ENCODE results near the gene MOGAT3. TPM values are rescaled to one million over a fixed set of nuclear protein-coding genes. Genes with fewer than 3 reads are reported as not detected.

MOGAT3 gene
- total RNA-seq, 1 experiment from 2014 or later, result 0.15 TPM

GRCh38 chr7:101156277-101156676 is 44.6 kb downstream of the MOGAT3 start:
- no peak overlapping the region for H3K9ac ChIP-seq (ENCODE audit: extremely low read depth, insufficient read length, low read length)

More at GRCh38 chr7:101156277-101156676, 44.6 kb downstream of the MOGAT3 start:
- no peak overlapping the region for H2BK12ac ChIP-seq (ENCODE audit: insufficient read length, low read depth, low read length)
- H3K23me2 ChIP-seq (ENCODE audit: insufficient read length, low read depth, low read length, poor library complexity, severe bottlenecking), result peaks cover 6% of the 10 kb centered on the region
- no peak overlapping the region for H3K14ac ChIP-seq (ENCODE audit: insufficient read depth, low read length)
- H3K79me1 ChIP-seq (ENCODE audit: insufficient read depth, low read depth, low read length, poor library complexity, severe bottlenecking), result no peaks in the 10 kb centered on the region
- no peak overlapping the region for H3K4me2 ChIP-seq (ENCODE audit: insufficient read depth, insufficient read length, low read length)
- no peak overlapping the region for H3K27ac ChIP-seq (ENCODE audit: insufficient read length, low read depth, low read length)
- no peak overlapping the region for H2AK5ac ChIP-seq (ENCODE audit: insufficient read length, low read length)
- H3K4ac ChIP-seq (ENCODE audit: low read depth, low read length), result no peak overlapping the region
- DNase-seq, result no peak
- TF ChIP-seq, protein P1, sequence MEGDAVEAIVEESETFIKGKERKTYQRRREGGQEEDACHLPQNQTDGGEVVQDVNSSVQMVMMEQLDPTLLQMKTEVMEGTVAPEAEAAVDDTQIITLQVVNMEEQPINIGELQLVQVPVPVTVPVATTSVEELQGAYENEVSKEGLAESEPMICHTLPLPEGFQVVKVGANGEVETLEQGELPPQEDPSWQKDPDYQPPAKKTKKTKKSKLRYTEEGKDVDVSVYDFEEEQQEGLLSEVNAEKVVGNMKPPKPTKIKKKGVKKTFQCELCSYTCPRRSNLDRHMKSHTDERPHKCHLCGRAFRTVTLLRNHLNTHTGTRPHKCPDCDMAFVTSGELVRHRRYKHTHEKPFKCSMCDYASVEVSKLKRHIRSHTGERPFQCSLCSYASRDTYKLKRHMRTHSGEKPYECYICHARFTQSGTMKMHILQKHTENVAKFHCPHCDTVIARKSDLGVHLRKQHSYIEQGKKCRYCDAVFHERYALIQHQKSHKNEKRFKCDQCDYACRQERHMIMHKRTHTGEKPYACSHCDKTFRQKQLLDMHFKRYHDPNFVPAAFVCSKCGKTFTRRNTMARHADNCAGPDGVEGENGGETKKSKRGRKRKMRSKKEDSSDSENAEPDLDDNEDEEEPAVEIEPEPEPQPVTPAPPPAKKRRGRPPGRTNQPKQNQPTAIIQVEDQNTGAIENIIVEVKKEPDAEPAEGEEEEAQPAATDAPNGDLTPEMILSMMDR (conservative IDR thresholded peaks at IDR 0.05), result peak; percentile 54
- H2BK15ac ChIP-seq (ENCODE audit: low read depth, low read length), result no peak overlapping the region
- no peak overlapping the region for H4K91ac ChIP-seq (ENCODE audit: insufficient read length, low read depth, low read length)
- no peak overlapping the region for H2BK5ac ChIP-seq (ENCODE audit: insufficient read length, low read length)
- peaks cover 11% of the 10 kb centered on the region for H3K27me3 Mint-ChIP-seq (ENCODE audit: low read depth)
- 0 out of 7 replicates have a peak overlapping the region, but pooled peaks of 1 of the 3 experiments have one; percentile 48 for H3K27ac Mint-ChIP-seq
- H3K56ac ChIP-seq (ENCODE audit: insufficient read length, low read depth, low read length), result no peak overlapping the region
- H2BK20ac ChIP-seq (ENCODE audit: low read depth, low read length, poor library complexity, severe bottlenecking), result no peak overlapping the region
- H3K4me1 Mint-ChIP-seq, result peaks cover 38 to 51% of the 10 kb centered on the region in 2 experiments
- no peak overlapping the region for H3K23ac ChIP-seq (ENCODE audit: insufficient read length, low read depth, low read length)
- H3K4me3 Mint-ChIP-seq, result 0 out of 5 replicates have a peak overlapping the region, but pooled peaks of 1 of the 2 experiments have one; percentile 31
- no peak overlapping the region for H2BK120ac ChIP-seq (ENCODE audit: low read depth, low read length, poor library complexity, severe bottlenecking)
- H4K20me1 ChIP-seq (ENCODE audit: control insufficient read depth, insufficient read depth, insufficient read length), result no peaks in the 10 kb centered on the region
- H3K79me2 ChIP-seq (ENCODE audit: insufficient read depth, low read length), result no peaks in the 10 kb centered on the region
- no peak overlapping the region for H2AFZ ChIP-seq (ENCODE audit: low read length)
- H3T11ph ChIP-seq (ENCODE audit: low read length), result no peak overlapping the region
- no peaks in the 10 kb centered on the region; the same call in 1 of the 2 replicates for H3K27me3 ChIP-seq (ENCODE audit: insufficient read depth, low read length)
- peaks cover 2% of the 10 kb centered on the region; the same call in 1 of the 2 replicates for H3K4me1 ChIP-seq (ENCODE audit: insufficient read depth, low read length)
- no peak overlapping the region for H3K18ac ChIP-seq (ENCODE audit: insufficient read length, low read depth, low read length)
- no peak overlapping the region for H4K8ac ChIP-seq (replicated peaks; ENCODE audit: insufficient read length, low read depth, low read length)
- peaks cover 2 to 8% of the 10 kb centered on the region in 2 experiments; a peak in 4 of 5 replicates for H3K9me3 Mint-ChIP-seq
- peaks cover 0 to 28% (median 24%) of the 10 kb centered on the region in 3 experiments; a peak in 4 of 7 replicates for H3K36me3 Mint-ChIP-seq (ENCODE audit: insufficient read depth in 1 of 3, low read depth in 3 of 3)
- no CpG with 5 or more reads among the region's 6 CpGs for WGBS (ENCODE audit: extremely low coverage, insufficient read length, low lambda C conversion rate)
- H3K9me3 ChIP-seq (ENCODE audit: control insufficient read depth, low read depth, low read length), result no peaks in the 10 kb centered on the region
- H4K5ac ChIP-seq (ENCODE audit: insufficient read length, low read depth, low read length), result no peak overlapping the region
